ENCODE measurements around the gene KLF7.

GRCh38 chr2:207159002-207159401 lies 6.7 kb downstream of the KLF7 start:
- TF ChIP-seq GABPA (IDR thresholded peaks at IDR 0.05 in 1 of 2, conservative IDR thresholded peaks at IDR 0.05 in 1 of 2) (no peak), CTCF (IDR thresholded peaks at IDR 0.05; ENCODE audit: low read depth, low read length, missing input control) (no peak), SP1 (IDR thresholded peaks at IDR 0.05) (no peak), ATF3 (IDR thresholded peaks at IDR 0.05) (no peak), YY1 (IDR thresholded peaks at IDR 0.05) (no peak), REST (IDR thresholded peaks at IDR 0.05) (no peak), TAF1 (conservative IDR thresholded peaks at IDR 0.05) (no peak), JUND (IDR thresholded peaks at IDR 0.05) (no peak), EGR1 (IDR thresholded peaks at IDR 0.05; ENCODE audit: low read depth in 2 of 2) (no peak), HNF4A (conservative IDR thresholded peaks at IDR 0.05) (no peak), FOXA1 (IDR thresholded peaks at IDR 0.05) (no peak)

Measured in liver (tissue), 3 donors.